A204.1 (cell line): Measurements from ENCODE around the gene GSDMA.
"Not testable (repeated sequence)": the region's sequence is repeated elsewhere in the genome, so short reads cannot be mapped to it uniquely, and the experiment has no call there.

Experiments
- FAIRE-seq: peaks from 2 replicates; lab custom pipeline; 2012; peaks lifted over from hg19 to GRCh38; lab: Jason Lieb, UNC

The GSDMA gene

DNA sequence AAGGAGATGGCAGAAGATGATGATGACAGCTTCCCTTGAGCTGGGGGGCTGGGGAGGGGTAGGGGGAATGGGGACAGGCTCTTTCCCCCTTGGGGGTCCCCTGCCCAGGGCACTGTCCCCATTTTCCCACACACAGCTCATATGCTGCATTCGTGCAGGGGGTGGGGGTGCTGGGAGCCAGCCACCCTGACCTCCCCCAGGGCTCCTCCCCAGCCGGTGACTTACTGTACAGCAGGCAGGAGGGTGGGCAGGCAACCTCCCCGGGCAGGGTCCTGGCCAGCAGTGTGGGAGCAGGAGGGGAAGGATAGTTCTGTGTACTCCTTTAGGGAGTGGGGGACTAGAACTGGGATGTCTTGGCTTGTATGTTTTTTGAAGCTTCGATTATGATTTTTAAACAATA is 34.7 kb downstream of the GSDMA start:
- FAIRE-seq = no peak

DNA sequence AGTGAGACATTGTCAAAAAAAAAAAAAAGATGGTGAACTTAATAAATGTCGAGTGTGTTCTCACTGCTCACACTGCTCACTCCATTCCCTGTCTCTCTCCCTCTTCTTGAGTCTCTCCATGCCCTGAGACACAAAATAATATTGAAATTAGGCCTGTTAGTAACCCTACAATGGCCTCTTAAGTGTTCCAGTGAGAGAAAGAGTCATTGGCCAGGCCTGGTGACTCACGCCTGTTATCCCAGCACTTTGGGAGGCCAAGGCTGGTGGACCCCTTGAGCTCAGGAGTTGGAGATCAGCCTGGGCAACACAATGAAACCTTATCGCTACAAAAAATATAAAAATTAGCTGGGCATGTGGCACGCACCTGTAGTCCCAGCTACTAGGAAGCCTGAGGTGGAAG is 36.3 kb downstream of the GSDMA start:
- no peak for FAIRE-seq

DNA sequence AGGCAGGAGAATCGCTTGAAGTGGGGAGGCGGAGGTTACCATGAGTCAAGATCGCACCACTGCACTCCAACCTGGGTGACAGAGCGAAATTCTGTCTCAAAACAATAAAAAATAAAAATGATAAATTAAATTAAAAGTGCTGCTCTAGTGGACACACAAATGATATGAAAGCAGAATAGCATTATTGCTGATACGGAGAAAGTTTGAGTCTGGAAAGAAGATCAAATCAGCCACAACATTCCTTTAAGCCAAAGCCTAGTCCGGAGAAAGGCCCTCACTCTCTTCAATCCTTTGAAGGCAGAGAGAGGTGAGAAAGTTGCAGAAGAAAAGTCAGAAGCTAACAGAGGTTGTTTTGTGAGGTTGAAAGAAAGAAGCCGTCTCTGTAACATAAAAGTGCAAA is 37.4 kb downstream of the GSDMA start:
- no peak for FAIRE-seq

DNA sequence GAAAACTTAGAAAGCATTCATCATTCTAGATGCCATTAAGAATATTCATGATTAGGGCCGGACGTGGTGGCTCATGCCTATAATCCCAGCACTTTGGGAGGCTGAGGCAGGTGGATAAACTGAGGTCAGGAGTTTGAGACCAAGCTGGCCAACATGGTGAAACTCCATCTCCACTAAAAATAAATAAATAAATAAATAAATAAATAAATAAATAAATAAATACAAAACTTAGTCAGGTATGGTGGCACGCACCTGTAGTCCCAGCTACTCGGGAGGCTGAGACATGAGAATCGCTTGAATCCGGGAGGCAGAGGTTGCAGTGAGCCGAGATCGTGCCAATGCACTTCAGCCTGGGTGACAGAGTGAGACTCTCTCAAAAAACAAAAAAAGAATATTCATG is 38.5 kb downstream of the GSDMA start:
- not testable (repeated sequence) for FAIRE-seq

DNA sequence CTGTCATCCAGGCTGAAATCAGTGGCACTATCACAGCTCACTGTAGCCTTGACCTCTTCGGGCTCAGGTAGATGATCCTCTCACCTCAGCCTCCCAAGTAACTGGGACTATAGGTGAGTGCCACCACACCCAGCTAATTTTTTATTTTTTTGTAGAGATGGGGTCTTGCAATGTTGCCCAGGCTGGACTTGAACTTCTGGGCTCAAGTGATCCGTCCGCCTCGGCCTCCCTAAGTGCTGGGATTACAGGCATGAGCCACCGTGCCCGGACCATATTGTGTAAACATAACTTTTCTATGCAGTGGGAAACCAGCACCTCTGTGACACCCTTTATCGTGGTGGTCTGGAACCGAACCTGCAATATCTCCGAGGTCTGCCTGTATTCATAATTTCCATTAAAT is 41.3 kb downstream of the GSDMA start:
- FAIRE-seq = no peak

DNA sequence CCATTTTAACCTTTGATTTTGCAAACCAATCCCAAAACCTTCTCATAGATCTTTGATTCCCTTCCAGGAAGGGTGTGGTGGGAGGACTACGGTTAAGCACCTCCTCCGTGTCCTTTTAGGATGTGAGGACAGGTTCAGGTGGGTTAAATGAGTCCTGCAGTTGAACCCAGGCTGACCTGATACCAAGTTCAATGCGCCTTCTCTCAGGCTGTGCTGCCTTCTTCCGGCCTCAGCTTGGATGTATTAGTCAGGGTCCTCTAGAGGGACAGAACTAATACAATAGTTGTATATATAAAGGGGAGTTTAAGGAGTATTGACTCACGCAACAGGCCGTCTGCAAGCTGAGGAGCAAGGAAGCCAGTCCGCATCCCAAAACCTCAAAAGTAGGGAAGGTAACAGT is 41.9 kb downstream of the GSDMA start:
- no peak for FAIRE-seq

DNA sequence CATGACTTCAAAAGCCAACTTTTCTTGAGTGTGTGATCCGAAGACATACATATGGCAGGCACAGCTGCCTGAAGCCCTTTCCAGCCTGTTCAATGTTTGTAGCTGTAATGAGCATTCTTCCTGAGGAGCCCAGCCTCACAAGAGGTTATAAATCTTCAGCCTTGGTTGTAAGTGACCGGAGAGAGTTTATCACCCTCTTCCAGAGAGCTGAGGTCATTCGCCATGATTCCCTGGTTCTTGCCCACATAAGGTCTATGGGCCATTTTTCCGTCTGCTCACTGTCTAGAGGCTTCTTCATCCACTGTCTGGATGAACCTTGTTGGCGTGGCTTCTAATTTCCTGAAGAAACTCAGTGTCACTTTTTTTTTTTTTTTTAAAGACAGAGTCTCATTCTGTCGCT is 42.7 kb downstream of the GSDMA start:
- no peak for FAIRE-seq

DNA sequence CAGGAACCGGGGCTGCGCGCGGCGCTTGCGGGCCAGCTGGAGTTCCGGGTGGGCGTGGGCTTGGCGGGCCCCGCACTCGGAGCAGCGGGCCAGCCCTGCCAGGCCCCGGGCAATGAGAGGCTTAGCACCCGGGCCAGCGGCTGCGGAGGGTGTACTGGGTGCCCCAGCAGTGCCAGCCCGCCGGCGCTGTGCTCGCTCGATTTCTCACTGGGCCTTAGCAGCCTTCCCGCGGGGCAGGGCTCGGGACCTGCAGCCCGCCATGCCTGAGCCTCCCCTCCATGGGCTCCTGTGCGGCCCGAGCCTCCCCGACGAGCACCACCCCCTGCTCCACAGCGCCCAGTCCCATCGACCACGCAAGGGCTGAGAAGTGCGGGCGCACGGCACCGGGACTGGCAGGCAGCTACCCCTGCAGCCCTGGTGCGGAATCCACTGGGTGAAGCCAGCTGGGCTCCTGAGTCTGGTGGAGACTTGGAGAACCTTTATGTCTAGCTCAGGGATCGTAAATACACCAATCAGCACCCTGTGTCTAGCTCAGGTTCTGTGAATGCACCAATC is 48.2 kb downstream of the GSDMA start:
- not testable (repeated sequence) for FAIRE-seq

DNA sequence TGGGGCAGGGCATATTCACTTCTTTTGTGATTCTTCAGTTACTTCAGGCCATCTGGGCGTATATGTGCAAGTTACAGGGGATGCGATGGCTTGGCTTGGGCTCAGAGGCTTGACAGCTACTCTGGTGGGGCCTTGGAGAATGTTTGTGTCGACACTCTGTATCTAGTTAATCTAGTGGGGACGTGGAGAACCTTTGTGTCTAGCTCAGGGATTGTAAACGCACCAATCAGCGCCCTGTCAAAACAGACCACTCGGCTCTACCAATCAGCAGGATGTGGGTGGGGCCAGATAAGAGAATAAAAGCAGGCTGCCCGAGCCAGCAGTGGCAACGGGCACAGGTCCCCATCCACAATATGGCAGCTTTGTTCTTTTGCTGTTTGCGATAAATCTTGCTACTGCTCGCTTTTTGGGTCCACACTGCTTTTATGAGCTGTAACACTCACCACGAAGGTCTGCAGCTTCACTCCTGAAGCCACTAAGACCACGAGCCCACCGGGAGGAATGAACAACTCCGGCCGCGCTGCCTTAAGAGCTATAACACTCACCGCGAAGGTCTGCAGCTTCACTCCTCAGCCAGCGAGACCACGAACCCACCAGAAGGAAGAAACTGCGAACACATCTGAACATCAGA is 49.3 kb downstream of the GSDMA start:
- not testable (repeated sequence) for FAIRE-seq

DNA sequence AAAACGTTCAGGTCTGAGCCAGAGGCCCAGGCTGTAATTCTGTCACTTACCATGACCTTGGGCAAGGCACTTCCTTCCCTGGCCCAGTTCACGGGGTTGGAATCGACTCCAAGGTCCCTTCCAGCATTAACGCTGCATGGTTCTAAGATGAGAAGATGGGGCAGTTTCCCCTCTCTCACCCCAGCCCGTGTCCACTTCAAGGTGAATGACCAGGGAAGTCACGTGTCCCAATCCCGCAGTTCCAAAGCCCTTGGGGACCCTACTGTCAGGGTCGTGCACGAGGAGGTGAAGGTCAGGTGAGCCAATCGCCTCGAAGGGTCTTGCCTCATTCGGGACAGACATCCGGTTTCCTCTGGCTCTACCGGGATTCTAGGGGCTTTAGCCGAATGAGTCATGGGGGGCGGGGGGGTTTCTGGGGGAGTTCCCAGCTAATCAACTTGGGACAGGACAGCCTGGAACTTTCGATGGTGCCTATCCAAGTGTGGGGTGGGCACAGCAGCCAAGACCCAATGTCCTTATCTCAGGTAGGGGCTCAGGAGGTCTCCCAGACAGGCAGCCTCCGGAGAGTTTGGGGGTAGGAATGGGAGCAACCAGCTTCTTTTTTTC is 51.7 kb downstream of the GSDMA start:
- no peak for FAIRE-seq

DNA sequence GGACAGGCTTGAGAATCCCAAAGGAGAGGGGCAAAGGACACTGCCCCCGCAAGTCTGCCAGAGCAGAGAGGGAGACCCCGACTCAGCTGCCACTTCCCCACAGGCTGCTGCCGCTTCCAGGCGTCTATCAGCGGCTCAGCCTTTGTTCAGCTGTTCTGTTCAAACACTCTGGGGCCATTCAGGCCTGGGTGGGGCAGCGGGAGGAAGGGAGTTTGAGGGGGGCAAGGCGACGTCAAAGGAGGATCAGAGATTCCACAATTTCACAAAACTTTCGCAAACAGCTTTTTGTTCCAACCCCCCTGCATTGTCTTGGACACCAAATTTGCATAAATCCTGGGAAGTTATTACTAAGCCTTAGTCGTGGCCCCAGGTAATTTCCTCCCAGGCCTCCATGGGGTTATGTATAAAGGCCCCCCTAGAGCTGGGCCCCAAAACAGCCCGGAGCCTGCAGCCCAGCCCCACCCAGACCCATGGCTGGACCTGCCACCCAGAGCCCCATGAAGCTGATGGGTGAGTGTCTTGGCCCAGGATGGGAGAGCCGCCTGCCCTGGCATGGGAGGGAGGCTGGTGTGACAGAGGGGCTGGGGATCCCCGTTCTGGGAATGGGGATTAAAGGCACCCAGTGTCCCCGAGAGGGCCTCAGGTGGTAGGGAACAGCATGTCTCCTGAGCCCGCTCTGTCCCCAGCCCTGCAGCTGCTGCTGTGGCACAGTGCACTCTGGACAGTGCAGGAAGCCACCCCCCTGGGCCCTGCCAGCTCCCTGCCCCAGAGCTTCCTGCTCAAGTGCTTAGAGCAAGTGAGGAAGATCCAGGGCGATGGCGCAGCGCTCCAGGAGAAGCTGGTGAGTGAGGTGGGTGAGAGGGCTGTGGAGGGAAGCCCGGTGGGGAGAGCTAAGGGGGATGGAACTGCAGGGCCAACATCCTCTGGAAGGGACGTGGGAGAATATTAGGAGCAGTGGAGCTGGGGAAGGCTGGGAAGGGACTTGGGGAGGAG is 52.5 kb downstream of the GSDMA start, which contains the start of gene CSF3:
CSF3 (plus strand) TSS at position 436 of the 993 bp plus-strand sequence; CDS start at position 471, 35 bp downstream.
- FAIRE-seq = no peak

DNA sequence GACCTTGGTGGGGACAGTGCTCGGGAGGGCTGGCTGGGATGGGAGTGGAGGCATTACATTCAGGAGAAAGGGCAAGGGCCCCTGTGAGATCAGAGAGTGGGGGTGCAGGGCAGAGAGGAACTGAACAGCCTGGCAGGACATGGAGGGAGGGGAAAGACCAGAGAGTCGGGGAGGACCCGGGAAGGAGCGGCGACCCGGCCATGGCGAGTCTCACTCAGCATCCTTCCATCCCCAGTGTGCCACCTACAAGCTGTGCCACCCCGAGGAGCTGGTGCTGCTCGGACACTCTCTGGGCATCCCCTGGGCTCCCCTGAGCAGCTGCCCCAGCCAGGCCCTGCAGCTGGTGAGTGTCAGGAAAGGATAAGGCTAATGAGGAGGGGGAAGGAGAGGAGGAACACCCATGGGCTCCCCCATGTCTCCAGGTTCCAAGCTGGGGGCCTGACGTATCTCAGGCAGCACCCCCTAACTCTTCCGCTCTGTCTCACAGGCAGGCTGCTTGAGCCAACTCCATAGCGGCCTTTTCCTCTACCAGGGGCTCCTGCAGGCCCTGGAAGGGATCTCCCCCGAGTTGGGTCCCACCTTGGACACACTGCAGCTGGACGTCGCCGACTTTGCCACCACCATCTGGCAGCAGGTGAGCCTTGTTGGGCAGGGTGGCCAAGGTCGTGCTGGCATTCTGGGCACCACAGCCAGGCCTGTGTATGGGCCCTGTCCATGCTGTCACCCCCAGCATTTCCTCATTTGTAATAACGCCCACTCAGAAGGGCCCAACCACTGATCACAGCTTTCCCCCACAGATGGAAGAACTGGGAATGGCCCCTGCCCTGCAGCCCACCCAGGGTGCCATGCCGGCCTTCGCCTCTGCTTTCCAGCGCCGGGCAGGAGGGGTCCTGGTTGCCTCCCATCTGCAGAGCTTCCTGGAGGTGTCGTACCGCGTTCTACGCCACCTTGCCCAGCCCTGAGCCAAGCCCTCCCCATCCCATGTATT is 53.5 kb downstream of the GSDMA start:
- no peak for FAIRE-seq

DNA sequence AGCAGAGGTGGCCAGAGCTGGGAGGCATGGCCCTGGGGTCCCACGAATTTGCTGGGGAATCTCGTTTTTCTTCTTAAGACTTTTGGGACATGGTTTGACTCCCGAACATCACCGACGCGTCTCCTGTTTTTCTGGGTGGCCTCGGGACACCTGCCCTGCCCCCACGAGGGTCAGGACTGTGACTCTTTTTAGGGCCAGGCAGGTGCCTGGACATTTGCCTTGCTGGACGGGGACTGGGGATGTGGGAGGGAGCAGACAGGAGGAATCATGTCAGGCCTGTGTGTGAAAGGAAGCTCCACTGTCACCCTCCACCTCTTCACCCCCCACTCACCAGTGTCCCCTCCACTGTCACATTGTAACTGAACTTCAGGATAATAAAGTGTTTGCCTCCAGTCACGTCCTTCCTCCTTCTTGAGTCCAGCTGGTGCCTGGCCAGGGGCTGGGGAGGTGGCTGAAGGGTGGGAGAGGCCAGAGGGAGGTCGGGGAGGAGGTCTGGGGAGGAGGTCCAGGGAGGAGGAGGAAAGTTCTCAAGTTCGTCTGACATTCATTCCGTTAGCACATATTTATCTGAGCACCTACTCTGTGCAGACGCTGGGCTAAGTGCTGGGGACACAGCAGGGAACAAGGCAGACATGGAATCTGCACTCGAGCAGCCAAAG is 54.7 kb downstream of the GSDMA start:
- FAIRE-seq = no peak

DNA sequence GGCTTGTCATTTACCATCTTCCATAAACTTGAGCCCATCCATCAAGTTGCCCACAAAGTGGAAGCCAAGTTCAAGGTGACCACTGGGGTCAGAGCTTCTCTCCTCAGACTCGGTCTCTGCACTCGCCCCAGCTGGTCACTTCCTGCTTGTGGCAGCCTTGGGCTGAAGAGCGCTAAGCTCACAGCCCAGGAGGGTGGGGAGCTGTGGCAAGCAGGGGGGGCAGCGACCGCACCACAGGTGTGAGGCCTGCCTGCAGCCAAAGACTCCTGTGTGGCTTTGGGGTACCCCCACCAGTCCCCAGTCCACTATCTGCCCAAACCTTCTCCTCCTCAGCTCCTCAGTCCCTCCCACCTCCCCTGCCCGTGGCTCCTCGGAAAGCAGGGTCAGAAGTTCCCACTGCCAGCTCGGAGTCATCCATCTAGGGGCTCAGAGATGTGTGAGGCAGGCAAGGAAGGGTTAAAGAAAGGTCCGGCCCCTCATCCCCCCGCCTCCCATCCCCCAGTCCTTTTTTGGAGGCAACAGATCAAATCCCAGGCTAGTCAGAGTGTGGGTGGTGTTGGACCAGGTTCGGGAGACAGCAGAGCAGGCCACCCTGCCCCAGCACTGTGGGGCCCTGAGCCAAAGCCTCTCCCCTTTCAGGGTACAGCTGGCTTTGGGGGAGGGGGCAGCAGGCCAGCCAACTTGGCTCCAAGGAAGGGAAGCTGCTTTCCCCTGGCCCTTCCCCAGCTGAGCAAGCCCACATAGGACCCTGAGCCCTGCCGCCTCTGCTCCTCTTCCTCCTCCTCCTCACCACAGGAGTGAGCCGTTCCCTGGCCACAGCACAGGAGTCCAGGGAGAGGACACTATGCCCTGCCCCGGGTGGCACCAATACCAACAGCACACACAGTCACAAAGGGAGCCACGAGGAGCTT is 55.7 kb downstream of the GSDMA start:
- no peak for FAIRE-seq

DNA sequence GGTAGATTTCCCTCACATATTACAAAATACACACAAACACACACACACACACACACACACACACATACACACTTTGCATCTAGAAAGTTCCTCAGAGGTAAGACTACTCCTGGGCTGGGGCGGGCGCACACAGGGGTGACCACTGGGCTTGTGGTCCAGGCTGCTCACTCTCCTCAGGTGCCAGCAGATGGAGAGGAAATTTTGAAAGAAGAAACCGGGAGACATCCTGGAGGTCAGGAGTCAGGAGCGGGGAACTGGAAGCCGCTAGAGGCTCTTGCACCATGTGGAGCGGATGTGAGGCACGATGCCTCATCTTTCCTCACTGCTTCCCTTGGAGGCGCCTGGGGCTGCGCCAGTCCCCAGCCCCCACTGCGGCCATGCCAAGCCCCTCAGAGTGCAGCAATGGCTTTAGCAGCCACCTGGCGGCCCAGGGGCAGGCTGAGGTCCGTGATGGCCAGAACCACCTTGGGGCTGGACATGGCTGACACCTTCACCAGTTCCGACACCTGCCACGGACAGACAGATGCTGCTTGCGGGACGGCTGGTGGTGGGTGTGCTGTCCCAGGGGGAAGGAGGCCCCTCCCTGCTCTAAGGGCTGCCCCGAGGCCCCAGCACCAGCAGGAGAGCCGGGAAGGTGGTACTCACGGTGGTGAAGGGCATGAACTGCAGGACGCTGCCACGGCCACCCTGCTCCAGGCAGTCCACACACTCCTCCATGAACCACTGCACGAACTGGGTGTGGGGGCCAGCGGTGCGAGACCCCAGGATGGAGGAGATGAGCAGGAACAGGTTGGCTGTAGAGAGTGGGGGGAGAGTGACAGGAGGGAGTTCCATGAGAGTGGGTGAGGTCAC is 56.6 kb downstream of the GSDMA start:
- no peak for FAIRE-seq

DNA sequence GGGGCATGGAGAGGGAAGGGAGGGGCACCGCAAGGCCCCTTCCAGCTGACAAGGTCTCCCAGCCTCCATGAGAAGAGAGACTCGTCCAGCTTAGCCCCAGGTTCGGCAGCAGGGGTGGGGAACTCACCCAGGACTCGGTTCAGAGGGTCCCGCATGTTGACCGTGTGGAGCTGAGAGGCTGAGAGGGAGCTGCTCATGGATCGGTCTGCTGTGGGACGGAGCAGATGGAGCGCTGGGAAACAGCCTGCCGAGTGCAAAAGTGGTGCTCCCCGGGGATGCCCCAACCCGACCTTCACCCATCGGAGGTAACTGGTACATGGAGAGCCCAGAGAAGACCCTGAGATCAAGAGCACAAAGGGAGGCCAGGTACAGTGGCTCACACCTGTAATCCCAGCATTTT is 57.3 kb downstream of the GSDMA start:
- no peak for FAIRE-seq

DNA sequence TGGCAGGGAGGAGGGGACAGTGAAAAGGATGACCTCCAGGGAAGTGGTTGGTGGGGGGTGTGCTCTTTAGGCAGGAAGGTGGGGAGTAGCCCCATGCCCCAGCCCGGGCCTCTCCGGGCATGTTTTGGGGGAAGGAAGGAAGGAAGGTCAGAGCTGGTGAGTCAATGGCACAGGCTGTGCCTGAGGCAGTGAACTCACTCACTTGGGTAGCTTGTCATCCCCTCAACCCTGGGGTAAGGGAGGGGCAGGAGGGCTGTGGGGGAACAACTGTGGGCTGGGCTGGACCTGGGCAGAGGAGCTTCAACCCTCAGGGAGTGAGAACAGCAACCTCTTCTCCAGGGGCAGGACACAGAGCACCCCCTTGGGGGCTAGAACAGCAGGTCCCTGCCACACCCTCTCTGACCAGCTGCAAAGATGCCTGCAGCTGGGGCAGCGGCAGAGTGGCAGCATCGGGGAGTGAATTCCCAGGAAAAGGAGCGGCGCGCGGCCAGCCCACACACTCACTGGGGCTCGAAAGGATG is 58.7 kb downstream of the GSDMA start:
- FAIRE-seq = no peak

DNA sequence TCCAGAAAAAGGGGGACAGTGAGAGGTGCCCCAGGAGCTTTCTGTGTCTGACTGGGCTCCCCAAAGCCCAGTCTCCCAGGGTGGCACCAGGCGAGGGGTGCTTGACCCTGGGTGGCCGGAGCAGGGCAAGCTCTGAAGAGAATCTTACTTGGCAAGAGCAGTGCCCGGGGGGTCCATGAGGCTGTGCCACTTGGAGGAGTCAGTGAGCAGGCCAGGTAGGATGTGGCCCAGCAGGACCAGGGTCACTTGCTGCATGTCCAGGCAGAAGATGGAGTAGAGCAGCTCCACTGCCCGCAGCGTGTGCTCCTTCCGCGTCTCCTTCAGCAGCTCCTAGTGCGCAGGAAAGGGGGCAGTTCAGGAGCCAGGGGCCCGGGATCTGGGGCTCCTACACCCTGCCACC is 59.7 kb downstream of the GSDMA start:
- no peak for FAIRE-seq
